HG02981 (cell line): ENCODE data around the gene TNFSF15.

Experiments used
- ATAC-seq: cut with Tn5 transposase; IDR thresholded peaks from one replicate; pipeline ENCODE4 v1.9.1; 2021; ENCODE audit warnings: mild to moderate bottlenecking, moderate library complexity; ENCODE audit not compliant: unreplicated experiment

The TNFSF15 gene

GRCh38 chr9:114825126-114825795 lies 19.4 kb upstream of the TNFSF15 start:
- no peak for ATAC-seq

GRCh38 chr9:114824110-114824509 lies 18.3 kb upstream of the TNFSF15 start:
- ATAC-seq: no peak

- ATAC-seq: no peak
Measured at GRCh38 chr9:114823441-114823840, 17.6 kb upstream of the TNFSF15 start.

GRCh38 chr9:114822708-114823107 lies 16.9 kb upstream of the TNFSF15 start:
- ATAC-seq: no peak

- no peak for ATAC-seq
Measured at GRCh38 chr9:114820776-114821501, 15.1 kb upstream of the TNFSF15 start.

GRCh38 chr9:114818178-114818577 lies 12.3 kb upstream of the TNFSF15 start:
- no peak for ATAC-seq

GRCh38 chr9:114813717-114814418 lies 8.0 kb upstream of the TNFSF15 start:
- no peak for ATAC-seq

- ATAC-seq: no peak
Measured at GRCh38 chr9:114811966-114812636, 6.3 kb upstream of the TNFSF15 start.

GRCh38 chr9:114811301-114811700 lies 5.5 kb upstream of the TNFSF15 start:
- ATAC-seq: no peak

- no peak for ATAC-seq
Measured at GRCh38 chr9:114810614-114811013, 4.8 kb upstream of the TNFSF15 start.

- ATAC-seq: peak; percentile 63
Measured at GRCh38 chr9:114806526-114806900, 674 bp upstream of the TNFSF15 start.

- no peak for ATAC-seq
Measured at GRCh38 chr9:114804505-114804904, 1.3 kb downstream of the TNFSF15 start.

- ATAC-seq: no peak
Measured at GRCh38 chr9:114803479-114804265, 2.2 kb downstream of the TNFSF15 start.

- ATAC-seq: no peak
Measured at GRCh38 chr9:114799925-114800324, 5.9 kb downstream of the TNFSF15 start.

- ATAC-seq: no peak
Measured at GRCh38 chr9:114799441-114799840, 6.4 kb downstream of the TNFSF15 start.

- no peak for ATAC-seq
Measured at GRCh38 chr9:114798780-114799427, 6.9 kb downstream of the TNFSF15 start.

- ATAC-seq: no peak
Measured at GRCh38 chr9:114798101-114798500, 7.7 kb downstream of the TNFSF15 start.

GRCh38 chr9:114792396-114792795 lies 13.4 kb downstream of the TNFSF15 start:
- no peak for ATAC-seq

GRCh38 chr9:114791736-114792135 lies 14.1 kb downstream of the TNFSF15 start:
- ATAC-seq: no peak

- ATAC-seq: no peak
Measured at GRCh38 chr9:114791312-114791711, 14.5 kb downstream of the TNFSF15 start.
